GM18951 (cell line): ENCODE measurements around the gene PDZD8.

ENCODE experiments used
- POLR2A ChIP-seq: IDR thresholded peaks from 4 replicates; pipeline ENCODE4 v1.6.1; 2011; ENCODE audit warnings: mild to moderate bottlenecking; ENCODE audit not compliant: insufficient read length, insufficient read depth; ENCODE audit errors: extremely low read depth
- in situ Hi-C: fragments of 300-500 bp; cut with MboI; formaldehyde crosslinking; loops from one replicate; pipeline ENCODE4 v1.12.0; 2022; ENCODE audit warnings: low sequenced_read_pairs, mixed read lengths, inconsistent platforms; ENCODE audit not compliant: unreplicated experiment

PDZD8 gene

GRCh38 chr10:117260084-117260483, 115.2 kb downstream of the PDZD8 start:
- in situ Hi-C loops = no loop called here
- TF ChIP-seq POLR2A = no peak

- no peak for TF ChIP-seq POLR2A
- in situ Hi-C loops = no loop called here
Measured at GRCh38 chr10:117259279-117259678, 116.0 kb downstream of the PDZD8 start.

- TF ChIP-seq POLR2A = no peak
- in situ Hi-C loops = no loop called here
Measured at GRCh38 chr10:117257721-117258120, 117.5 kb downstream of the PDZD8 start.

- no peak for TF ChIP-seq POLR2A
- in situ Hi-C loops = no loop called here
Measured at GRCh38 chr10:117256910-117257309, 118.3 kb downstream of the PDZD8 start.

- in situ Hi-C loops = no loop called here
- TF ChIP-seq POLR2A = no peak
Measured at GRCh38 chr10:117255835-117256460, 119.3 kb downstream of the PDZD8 start.

- in situ Hi-C loops = no loop called here
- TF ChIP-seq POLR2A = no peak
Measured at GRCh38 chr10:117254774-117255735, 120.2 kb downstream of the PDZD8 start.

GRCh38 chr10:117254338-117254737, 120.9 kb downstream of the PDZD8 start:
- in situ Hi-C loops = no loop called here
- no peak for TF ChIP-seq POLR2A

- in situ Hi-C loops = no loop called here
- no peak for TF ChIP-seq POLR2A
Measured at GRCh38 chr10:117253908-117254307, 121.3 kb downstream of the PDZD8 start.

GRCh38 chr10:117250411-117250810, 124.8 kb downstream of the PDZD8 start:
- in situ Hi-C loops = no loop called here
- no peak for TF ChIP-seq POLR2A

- TF ChIP-seq POLR2A = no peak
- in situ Hi-C loops = no loop called here
Measured at GRCh38 chr10:117249493-117250093, 125.6 kb downstream of the PDZD8 start.

GRCh38 chr10:117248750-117249465, 126.3 kb downstream of the PDZD8 start:
- in situ Hi-C loops = no loop called here
- TF ChIP-seq POLR2A = no peak

- TF ChIP-seq POLR2A = no peak
Measured at GRCh38 chr10:117246997-117247671, 128.1 kb downstream of the PDZD8 start.

More at GRCh38 chr10:117246997-117247671, 128.1 kb downstream of the PDZD8 start:
- in situ Hi-C loops = no loop called here
